ENCODE results near the gene FAM171A1.
"Not testable (repeated sequence)": the region's sequence is repeated elsewhere in the genome, so short reads cannot be mapped to it uniquely, and the experiment has no call there.

FAM171A1 gene

DNA sequence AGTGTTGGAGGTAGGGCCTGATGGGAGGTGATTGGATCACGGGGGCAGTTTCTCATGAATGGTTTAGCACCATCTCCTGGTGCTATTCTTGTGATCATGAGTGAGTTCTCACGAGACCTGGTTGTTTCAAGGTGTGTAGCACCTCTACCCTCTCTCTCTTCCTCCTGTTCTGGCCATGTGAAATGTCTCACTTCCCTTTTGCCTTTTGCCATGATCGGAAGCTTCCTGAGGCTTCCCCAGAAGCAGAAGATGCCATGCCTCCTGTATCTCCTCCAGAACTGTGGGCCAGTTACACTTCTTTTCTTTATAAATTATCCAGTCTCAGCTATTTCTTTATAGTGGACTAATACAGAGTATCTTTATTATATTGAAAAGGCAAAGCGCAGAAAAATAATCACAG is 90.1 kb downstream of the FAM171A1 start:
- no peaks in the 10 kb centered on the region for H3K4me1 ChIP-seq (ENCODE audit: control insufficient read depth, insufficient read depth, low read length)
- peaks cover 4 to 6% of the 10 kb centered on the region in 2 donors for H3K36me3 ChIP-seq (ENCODE audit: control insufficient read depth in 2 of 2, insufficient read depth in 2 of 2, low read length in 2 of 2)
- no peak overlapping the region for H3K27ac ChIP-seq (ENCODE audit: low read length)
- no peak overlapping the region for H3K9ac ChIP-seq (ENCODE audit: low read length in 2 of 2)
- no peaks in the 10 kb centered on the region for H3K9me3 ChIP-seq (ENCODE audit: control insufficient read depth in 2 of 2, low read length in 2 of 2)
- no peaks in the 10 kb centered on the region for H3K27me3 ChIP-seq (ENCODE audit: control insufficient read depth in 1 of 2, insufficient read depth in 2 of 2, low read length in 2 of 2)
- H3K4me3 ChIP-seq (ENCODE audit: low read length in 2 of 2) = no peak overlapping the region

- no peaks in the 10 kb centered on the region for H3K9me3 ChIP-seq (ENCODE audit: control insufficient read depth in 2 of 2, low read length in 2 of 2)
- no peaks in the 10 kb centered on the region for H3K27me3 ChIP-seq (ENCODE audit: control insufficient read depth in 1 of 2, insufficient read depth in 2 of 2, low read length in 2 of 2)
- H3K36me3 ChIP-seq (ENCODE audit: control insufficient read depth in 2 of 2, insufficient read depth in 2 of 2, low read length in 2 of 2) = peaks cover 4 to 6% of the 10 kb centered on the region in 2 donors
- H3K4me1 ChIP-seq (ENCODE audit: control insufficient read depth, insufficient read depth, low read length) = no peaks in the 10 kb centered on the region
- H3K27ac ChIP-seq (ENCODE audit: low read length) = no peak overlapping the region
- H3K9ac ChIP-seq (ENCODE audit: low read length in 2 of 2) = no peak overlapping the region
- no peak overlapping the region for H3K4me3 ChIP-seq (ENCODE audit: low read length in 2 of 2)
Observed at GRCh38 chr10:15280462-15280861, 90.6 kb downstream of the FAM171A1 start.

DNA sequence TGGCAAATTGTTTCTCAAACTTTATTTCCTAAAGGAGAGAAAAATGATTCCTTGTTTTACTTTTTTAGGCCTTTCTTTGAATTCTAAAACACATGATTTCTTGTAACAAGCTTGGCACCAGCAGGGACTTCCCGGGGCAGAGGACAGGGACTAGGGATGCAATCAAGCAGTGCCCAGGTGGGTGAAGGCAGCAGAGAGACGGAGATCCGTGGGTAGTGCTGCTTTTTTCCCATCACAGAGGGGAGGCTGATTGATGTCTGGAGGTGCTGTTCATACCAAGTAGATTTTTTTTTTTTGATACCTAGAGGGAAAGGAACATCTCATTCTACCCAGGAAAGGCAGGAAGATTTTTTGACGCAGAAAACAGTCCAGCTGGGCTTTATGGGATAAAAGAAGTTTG is 91.9 kb downstream of the FAM171A1 start:
- Histone ChIP-seq H3K27ac (ENCODE audit: low read length) (no peak overlapping the region), H3K36me3 (ENCODE audit: control insufficient read depth in 2 of 2, insufficient read depth in 2 of 2, low read length in 2 of 2) (peaks cover 4 to 6% of the 10 kb centered on the region in 2 donors), H3K9me3 (ENCODE audit: control insufficient read depth in 2 of 2, low read length in 2 of 2) (no peaks in the 10 kb centered on the region)

GRCh38 chr10:15278786-15279185 is 92.3 kb downstream of the FAM171A1 start:
- Histone ChIP-seq H3K4me3 (ENCODE audit: low read length in 2 of 2) (no peak overlapping the region), H3K27ac (ENCODE audit: low read length) (no peak overlapping the region), H3K4me1 (ENCODE audit: control insufficient read depth, insufficient read depth, low read length) (no peaks in the 10 kb centered on the region), H3K9me3 (ENCODE audit: control insufficient read depth in 2 of 2, low read length in 2 of 2) (no peaks in the 10 kb centered on the region), H3K27me3 (ENCODE audit: control insufficient read depth in 1 of 2, insufficient read depth in 2 of 2, low read length in 2 of 2) (no peaks in the 10 kb centered on the region), H3K9ac (ENCODE audit: low read length in 2 of 2) (no peak overlapping the region), H3K36me3 (ENCODE audit: control insufficient read depth in 2 of 2, insufficient read depth in 2 of 2, low read length in 2 of 2) (peaks cover 4 to 6% of the 10 kb centered on the region in 2 donors)

More for the DNA sequence above, 91.9 kb downstream of the FAM171A1 start:
- H3K4me1 ChIP-seq (ENCODE audit: control insufficient read depth, insufficient read depth, low read length) = no peaks in the 10 kb centered on the region
- H3K4me3 ChIP-seq (ENCODE audit: low read length in 2 of 2) = no peak overlapping the region
- H3K9ac ChIP-seq (ENCODE audit: low read length in 2 of 2) = no peak overlapping the region
- no peaks in the 10 kb centered on the region for H3K27me3 ChIP-seq (ENCODE audit: control insufficient read depth in 1 of 2, insufficient read depth in 2 of 2, low read length in 2 of 2)

- not testable (repeated sequence) for H3K27ac ChIP-seq (ENCODE audit: low read length); H3K9me3 ChIP-seq (ENCODE audit: control insufficient read depth in 2 of 2, low read length in 2 of 2); H3K9ac ChIP-seq (ENCODE audit: low read length in 2 of 2); H3K4me3 ChIP-seq (ENCODE audit: low read length in 2 of 2); H3K27me3 ChIP-seq (ENCODE audit: control insufficient read depth in 1 of 2, insufficient read depth in 2 of 2, low read length in 2 of 2); H3K36me3 ChIP-seq (ENCODE audit: control insufficient read depth in 2 of 2, insufficient read depth in 2 of 2, low read length in 2 of 2); H3K4me1 ChIP-seq (ENCODE audit: control insufficient read depth, insufficient read depth, low read length)
Observed at GRCh38 chr10:15276039-15276438, 95.0 kb downstream of the FAM171A1 start.

DNA sequence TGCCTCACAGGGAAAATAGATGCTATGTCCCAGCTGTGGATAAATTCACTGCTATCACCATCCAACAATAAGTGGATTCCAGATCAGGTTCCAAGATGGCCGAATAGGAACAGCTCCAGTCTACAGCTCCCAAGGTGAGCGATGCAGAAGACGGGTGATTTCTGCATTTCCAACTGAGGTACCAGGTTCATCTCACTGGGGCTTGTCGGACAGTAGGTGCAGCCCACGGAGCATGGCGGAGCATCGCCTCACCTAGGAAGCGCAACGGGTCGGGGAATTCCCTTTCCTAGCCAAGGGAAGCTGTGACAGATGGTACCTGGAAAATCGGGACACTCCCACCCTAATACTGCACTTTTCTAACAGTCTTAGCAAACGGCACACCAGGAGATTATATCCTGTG is 101.3 kb downstream of the FAM171A1 start:
- H3K36me3 ChIP-seq (ENCODE audit: control insufficient read depth in 2 of 2, insufficient read depth in 2 of 2, low read length in 2 of 2); H3K27me3 ChIP-seq (ENCODE audit: control insufficient read depth in 1 of 2, insufficient read depth in 2 of 2, low read length in 2 of 2); H3K27ac ChIP-seq (ENCODE audit: low read length); H3K4me1 ChIP-seq (ENCODE audit: control insufficient read depth, insufficient read depth, low read length); H3K4me3 ChIP-seq (ENCODE audit: low read length in 2 of 2); H3K9ac ChIP-seq (ENCODE audit: low read length in 2 of 2); H3K9me3 ChIP-seq (ENCODE audit: control insufficient read depth in 2 of 2, low read length in 2 of 2): not testable (repeated sequence)

GRCh38 chr10:15267496-15267895 is 103.6 kb downstream of the FAM171A1 start:
- H3K27ac ChIP-seq (ENCODE audit: low read length) = no peak overlapping the region
- no peak overlapping the region for H3K4me3 ChIP-seq (ENCODE audit: low read length in 2 of 2)
- H3K4me1 ChIP-seq (ENCODE audit: control insufficient read depth, insufficient read depth, low read length) = peaks cover under 1% of the 10 kb centered on the region
- no peaks in the 10 kb centered on the region for H3K27me3 ChIP-seq (ENCODE audit: control insufficient read depth in 1 of 2, insufficient read depth in 2 of 2, low read length in 2 of 2)
- H3K36me3 ChIP-seq (ENCODE audit: control insufficient read depth in 2 of 2, insufficient read depth in 2 of 2, low read length in 2 of 2) = peaks cover 0 to 3% of the 10 kb centered on the region in 2 donors
- H3K9me3 ChIP-seq (ENCODE audit: control insufficient read depth in 2 of 2, low read length in 2 of 2) = no peaks in the 10 kb centered on the region
- H3K9ac ChIP-seq (ENCODE audit: low read length in 2 of 2) = no peak overlapping the region

- H3K9me3 ChIP-seq (ENCODE audit: control insufficient read depth in 2 of 2, low read length in 2 of 2) = no peaks in the 10 kb centered on the region
- H3K27ac ChIP-seq (ENCODE audit: low read length) = no peak overlapping the region
- peaks cover 0 to 3% of the 10 kb centered on the region in 2 donors for H3K36me3 ChIP-seq (ENCODE audit: control insufficient read depth in 2 of 2, insufficient read depth in 2 of 2, low read length in 2 of 2)
- no peak overlapping the region for H3K4me3 ChIP-seq (ENCODE audit: low read length in 2 of 2)
- peaks cover 8% of the 10 kb centered on the region for H3K4me1 ChIP-seq (ENCODE audit: control insufficient read depth, insufficient read depth, low read length)
- H3K9ac ChIP-seq (ENCODE audit: low read length in 2 of 2) = no peak overlapping the region
- no peaks in the 10 kb centered on the region for H3K27me3 ChIP-seq (ENCODE audit: control insufficient read depth in 1 of 2, insufficient read depth in 2 of 2, low read length in 2 of 2)
Observed at GRCh38 chr10:15266117-15266516, 105.0 kb downstream of the FAM171A1 start.

GRCh38 chr10:15265558-15265957 is 105.5 kb downstream of the FAM171A1 start:
- Histone ChIP-seq H3K9me3 (ENCODE audit: control insufficient read depth in 2 of 2, low read length in 2 of 2) (no peaks in the 10 kb centered on the region), H3K27me3 (ENCODE audit: control insufficient read depth in 1 of 2, insufficient read depth in 2 of 2, low read length in 2 of 2) (no peaks in the 10 kb centered on the region), H3K36me3 (ENCODE audit: control insufficient read depth in 2 of 2, insufficient read depth in 2 of 2, low read length in 2 of 2) (peaks cover 0 to 3% of the 10 kb centered on the region in 2 donors), H3K27ac (ENCODE audit: low read length) (no peak overlapping the region), H3K4me3 (ENCODE audit: low read length in 2 of 2) (no peak overlapping the region), H3K9ac (ENCODE audit: low read length in 2 of 2) (no peak overlapping the region), H3K4me1 (ENCODE audit: control insufficient read depth, insufficient read depth, low read length) (peaks cover 8% of the 10 kb centered on the region)

DNA sequence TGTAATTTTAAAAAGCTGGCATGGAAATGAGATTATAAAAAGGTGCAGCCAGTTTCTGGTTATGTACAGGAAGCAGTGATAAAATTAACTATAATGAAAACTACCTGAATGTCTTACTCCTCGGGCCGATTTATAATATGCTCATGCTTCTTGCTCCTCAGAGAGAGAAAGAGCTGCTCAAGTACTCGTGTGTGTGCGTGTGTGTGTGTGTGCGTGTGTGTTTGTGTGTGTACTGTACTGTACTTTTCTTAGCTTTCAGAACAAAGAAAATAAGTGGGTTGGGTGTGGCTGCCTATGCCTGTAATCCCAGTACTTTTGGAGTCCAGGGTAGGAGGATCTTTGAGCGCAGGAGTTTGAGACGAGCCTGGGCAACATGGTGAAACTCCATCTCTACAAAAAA is 106.0 kb downstream of the FAM171A1 start:
- Histone ChIP-seq H3K9ac (ENCODE audit: low read length in 2 of 2) (no peak overlapping the region), H3K9me3 (ENCODE audit: control insufficient read depth in 2 of 2, low read length in 2 of 2) (no peaks in the 10 kb centered on the region), H3K36me3 (ENCODE audit: control insufficient read depth in 2 of 2, insufficient read depth in 2 of 2, low read length in 2 of 2) (peaks cover 0 to 3% of the 10 kb centered on the region in 2 donors), H3K4me1 (ENCODE audit: control insufficient read depth, insufficient read depth, low read length) (peaks cover 8% of the 10 kb centered on the region), H3K4me3 (ENCODE audit: low read length in 2 of 2) (no peak overlapping the region), H3K27me3 (ENCODE audit: control insufficient read depth in 1 of 2, insufficient read depth in 2 of 2, low read length in 2 of 2) (no peaks in the 10 kb centered on the region), H3K27ac (ENCODE audit: low read length) (no peak overlapping the region)

DNA sequence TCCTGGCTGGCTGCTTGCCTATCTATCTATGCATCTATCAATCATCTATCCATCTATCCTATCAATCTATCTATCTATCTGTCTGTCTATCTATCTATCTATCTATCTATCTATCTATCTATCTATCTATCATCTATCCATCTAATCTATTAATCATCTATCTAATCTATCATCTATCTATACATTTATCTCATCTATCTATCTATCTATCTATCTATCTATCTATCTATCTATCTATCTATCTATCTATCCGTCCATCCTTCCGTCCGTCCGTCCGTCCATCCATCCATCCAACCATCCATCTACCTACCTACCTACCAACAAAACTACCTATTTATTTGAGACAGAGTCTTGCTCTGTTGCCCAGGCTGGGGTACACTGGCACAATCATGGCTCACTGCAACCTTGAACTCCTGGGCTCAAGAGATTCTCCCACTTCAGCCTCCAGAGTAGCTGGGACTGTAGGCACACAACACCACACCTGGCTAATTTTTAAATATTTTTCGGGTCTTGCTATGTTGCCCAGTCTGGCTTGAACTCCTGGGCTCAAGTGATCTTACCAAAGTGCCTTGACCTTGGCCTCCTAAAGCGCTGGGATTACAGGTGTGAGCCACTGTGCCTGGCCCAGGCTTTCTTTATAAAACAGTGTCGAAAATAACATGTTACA is 107.3 kb downstream of the FAM171A1 start:
- Histone ChIP-seq H3K36me3 (ENCODE audit: control insufficient read depth in 2 of 2, insufficient read depth in 2 of 2, low read length in 2 of 2) (no peaks in the 10 kb centered on the region), H3K4me1 (ENCODE audit: control insufficient read depth, insufficient read depth, low read length) (peaks cover 8% of the 10 kb centered on the region), H3K27ac (ENCODE audit: low read length) (no peak overlapping the region), H3K27me3 (ENCODE audit: control insufficient read depth in 1 of 2, insufficient read depth in 2 of 2, low read length in 2 of 2) (no peaks in the 10 kb centered on the region), H3K9ac (ENCODE audit: low read length in 2 of 2) (no peak overlapping the region), H3K9me3 (ENCODE audit: control insufficient read depth in 2 of 2, low read length in 2 of 2) (no peaks in the 10 kb centered on the region), H3K4me3 (ENCODE audit: low read length in 2 of 2) (no peak overlapping the region)
